ENCODE results near the gene GPR139.

GRCh38 chr16:20056436-20056835 lies 17.3 kb downstream of the GPR139 start:
- TF ChIP-seq POLR2AphosphoS5 (IDR thresholded peaks at IDR 0.05) (no peak), CTCF (IDR thresholded peaks at IDR 0.05) (no peak), POLR2A (IDR thresholded peaks at IDR 0.05) (no peak)
